Astrocyte of the cerebellum (primary cell): ENCODE measurements around the gene HBP1.
"Not testable (repeated sequence)": the region's sequence is repeated elsewhere in the genome, so short reads cannot be mapped to it uniquely, and the experiment has no call there.

ENCODE experiments used
- DNase-seq: peaks from one replicate; pipeline ENCODE4 v3.0.0-alpha.2; 2011; ENCODE audit warnings: low read depth
- H3K4me3 ChIP-seq: 2 replicates; pipeline ENCODE4 v1.5.1; 2011; ENCODE audit warnings: mild to moderate bottlenecking, low read depth, low read length, moderate library complexity
- in situ Hi-C: cut with HindIII; loops from 2 replicates; pipeline ENCODE4 v1.10.0; 2017; ENCODE audit warnings: low sequenced_read_pairs
- TF ChIP-seq, protein P1 (sequence below): IDR thresholded peaks from 2 replicates; pipeline ENCODE4 v1.5.1; 2012; ENCODE audit warnings: low read length, low read depth, moderate library complexity, mild to moderate bottlenecking; ENCODE audit errors: missing control alignments

Gene HBP1

DNA sequence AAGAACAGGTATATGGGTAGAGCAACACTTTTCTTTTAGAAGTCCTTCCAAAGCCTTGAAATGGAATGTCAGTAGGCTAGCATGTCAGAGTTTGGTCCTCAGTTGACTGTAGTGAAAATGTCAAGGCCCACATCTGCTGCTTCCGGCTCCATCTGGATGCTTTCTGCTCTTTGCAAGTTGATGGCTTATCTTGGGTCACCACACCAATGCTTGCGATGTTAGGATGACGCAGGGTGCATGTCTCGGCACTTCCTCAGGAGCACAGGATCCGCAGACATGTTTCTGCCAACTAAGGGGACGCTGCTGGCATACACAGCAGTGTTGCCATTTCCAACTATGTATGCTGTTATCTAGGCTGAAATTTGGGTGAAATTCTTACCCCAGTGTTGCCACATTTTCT is 14.0 kb upstream of the HBP1 start:
- DNase-seq, result no peak
- in situ Hi-C loops, result no loop called here
- TF ChIP-seq, protein P1, sequence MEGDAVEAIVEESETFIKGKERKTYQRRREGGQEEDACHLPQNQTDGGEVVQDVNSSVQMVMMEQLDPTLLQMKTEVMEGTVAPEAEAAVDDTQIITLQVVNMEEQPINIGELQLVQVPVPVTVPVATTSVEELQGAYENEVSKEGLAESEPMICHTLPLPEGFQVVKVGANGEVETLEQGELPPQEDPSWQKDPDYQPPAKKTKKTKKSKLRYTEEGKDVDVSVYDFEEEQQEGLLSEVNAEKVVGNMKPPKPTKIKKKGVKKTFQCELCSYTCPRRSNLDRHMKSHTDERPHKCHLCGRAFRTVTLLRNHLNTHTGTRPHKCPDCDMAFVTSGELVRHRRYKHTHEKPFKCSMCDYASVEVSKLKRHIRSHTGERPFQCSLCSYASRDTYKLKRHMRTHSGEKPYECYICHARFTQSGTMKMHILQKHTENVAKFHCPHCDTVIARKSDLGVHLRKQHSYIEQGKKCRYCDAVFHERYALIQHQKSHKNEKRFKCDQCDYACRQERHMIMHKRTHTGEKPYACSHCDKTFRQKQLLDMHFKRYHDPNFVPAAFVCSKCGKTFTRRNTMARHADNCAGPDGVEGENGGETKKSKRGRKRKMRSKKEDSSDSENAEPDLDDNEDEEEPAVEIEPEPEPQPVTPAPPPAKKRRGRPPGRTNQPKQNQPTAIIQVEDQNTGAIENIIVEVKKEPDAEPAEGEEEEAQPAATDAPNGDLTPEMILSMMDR, result no peak
- no peak overlapping the region for H3K4me3 ChIP-seq

DNA sequence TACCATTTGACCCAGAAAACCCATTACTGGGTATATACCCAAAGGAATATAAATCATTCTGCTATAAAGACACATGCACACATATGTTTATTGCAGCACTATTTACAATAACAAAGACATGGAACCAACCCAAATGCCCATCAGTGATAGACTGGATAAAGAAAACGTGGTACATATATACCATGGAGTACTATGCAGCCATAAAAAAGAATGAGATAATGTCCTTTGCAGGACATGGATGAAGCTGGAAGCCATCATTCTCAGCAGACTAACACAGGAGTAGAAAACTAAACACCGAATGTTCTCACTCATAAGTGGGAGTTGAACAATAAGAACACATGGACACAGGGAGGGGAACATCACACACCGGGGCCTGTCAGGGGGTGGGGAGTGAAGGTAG is 13.1 kb upstream of the HBP1 start:
- H3K4me3 ChIP-seq, DNase-seq, in situ Hi-C loops: not testable (repeated sequence)

DNA sequence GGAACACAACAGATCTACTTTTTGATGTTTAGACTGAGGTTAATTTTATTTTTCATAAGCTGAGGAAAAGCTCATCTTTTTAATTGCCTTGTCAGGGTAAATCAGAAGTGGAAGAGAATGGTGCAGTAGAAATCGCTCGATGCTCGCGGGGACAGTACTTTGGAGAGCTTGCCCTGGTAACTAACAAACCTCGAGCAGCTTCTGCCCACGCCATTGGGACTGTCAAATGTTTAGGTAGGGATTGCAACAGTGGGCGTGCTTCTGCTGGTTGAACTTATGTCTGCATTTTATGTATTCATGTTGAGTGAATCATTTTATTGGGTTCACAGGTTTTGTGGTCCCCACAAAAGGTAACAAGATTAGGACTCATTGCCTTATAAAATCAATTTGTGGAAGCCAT is 11.7 kb upstream of the HBP1 start:
- in situ Hi-C loops, result no loop called here
- TF ChIP-seq, protein P1, result no peak

DNA sequence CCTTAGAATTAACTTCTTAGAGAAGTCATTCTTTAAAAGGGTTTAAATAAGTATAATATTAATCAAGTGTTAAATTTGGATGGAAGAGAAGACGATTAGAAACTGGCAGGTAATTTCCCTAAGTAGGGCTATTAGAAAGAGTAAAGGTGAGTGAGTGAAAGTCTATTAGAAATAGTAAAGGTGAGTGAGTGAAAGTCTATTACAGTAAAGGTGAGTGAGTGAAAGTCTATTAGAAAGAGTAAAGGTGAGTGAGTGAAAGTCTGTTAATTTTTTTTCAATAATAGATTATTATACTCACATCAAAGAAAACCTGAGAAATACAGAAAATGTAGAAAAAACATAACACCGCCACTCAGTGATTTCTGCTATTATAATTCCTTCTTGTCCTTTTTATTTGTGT is 10.8 kb upstream of the HBP1 start:
- TF ChIP-seq, protein P1, result no peak
- DNase-seq, result no peak
- in situ Hi-C loops, result no loop called here
- H3K4me3 ChIP-seq, result no peak overlapping the region

More for the DNA sequence above, 11.7 kb upstream of the HBP1 start:
- H3K4me3 ChIP-seq, result no peak overlapping the region
- DNase-seq, result no peak

DNA sequence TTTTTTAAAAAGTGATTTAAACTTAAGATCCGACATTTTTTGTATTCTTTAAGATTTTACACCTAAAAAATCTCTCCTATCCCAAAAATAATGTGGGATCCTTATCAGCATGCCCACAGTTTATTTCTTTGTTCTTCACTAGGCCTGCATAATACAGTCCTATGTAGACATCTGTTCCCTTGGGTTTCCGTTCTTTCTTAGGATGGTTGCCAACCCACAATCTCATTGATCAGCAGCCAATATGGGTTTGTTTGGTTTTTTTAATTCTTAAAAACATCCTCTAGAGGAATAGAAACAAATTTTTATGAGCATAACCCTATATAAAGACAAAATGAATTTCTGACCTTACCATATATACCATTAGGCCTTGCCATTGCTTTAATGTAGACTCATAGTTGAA is 8.4 kb upstream of the HBP1 start:
- in situ Hi-C loops, result no loop called here
- TF ChIP-seq, protein P1, result no peak

DNA sequence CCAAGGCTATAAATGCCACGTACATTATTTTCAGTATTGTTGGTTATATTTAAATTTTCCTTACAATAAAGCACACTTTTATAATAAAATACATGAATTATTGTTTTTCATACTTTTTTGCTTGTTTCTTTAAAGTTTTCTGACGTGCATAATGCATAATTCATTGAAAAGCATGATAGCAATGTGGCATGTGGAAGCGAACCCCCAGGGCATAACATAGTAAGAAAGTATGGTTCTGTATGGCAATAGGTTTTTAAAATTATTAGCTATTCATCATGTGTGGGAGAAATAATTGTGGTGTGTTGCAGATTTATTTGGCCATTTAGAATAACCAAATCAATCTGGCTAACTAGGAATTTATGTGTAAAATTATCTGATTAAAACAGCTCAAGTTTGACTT is 7.4 kb upstream of the HBP1 start:
- in situ Hi-C loops, result no loop called here
- H3K4me3 ChIP-seq, result no peak overlapping the region
- TF ChIP-seq, protein P1, result no peak
- no peak for DNase-seq

More for the DNA sequence above, 8.4 kb upstream of the HBP1 start:
- no peak for DNase-seq
- H3K4me3 ChIP-seq, result no peak overlapping the region

DNA sequence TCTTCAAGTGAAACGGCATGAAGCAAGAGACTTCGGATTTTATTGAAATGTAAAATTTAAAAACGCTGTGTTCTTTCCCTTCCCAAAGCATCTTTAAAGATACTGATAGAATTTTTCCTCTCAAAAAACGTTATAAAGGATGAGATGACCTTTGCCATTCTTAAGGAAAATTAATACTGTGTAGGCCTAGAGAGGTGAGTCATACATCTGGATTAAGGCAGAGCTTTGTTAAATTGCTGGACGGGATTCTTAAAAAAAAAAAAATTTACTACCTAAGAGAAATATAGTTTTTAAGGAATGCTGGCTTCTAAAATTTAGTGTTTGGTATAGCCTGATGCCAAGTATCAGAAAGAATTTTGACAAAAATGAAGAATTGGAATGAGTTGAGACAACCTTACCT is 6.3 kb upstream of the HBP1 start:
- no peak for DNase-seq
- TF ChIP-seq, protein P1, result no peak
- in situ Hi-C loops, result no loop called here
- H3K4me3 ChIP-seq, result no peak overlapping the region
